H1 (cell line): Measurements from ENCODE around the gene SRRT. TPM values are rescaled to one million over a fixed set of nuclear protein-coding genes. Genes with fewer than 3 reads are reported as not detected.

ENCODE experiments used
- CTCF ChIA-PET: fragments of 300-600 bp; sonication (Branson Sonifier 250); formaldehyde crosslinking; loops from one replicate; lab custom pipeline; 2021; ENCODE audit not compliant: partially characterized antibody; lab: Charles Lee
- POLR2A ChIA-PET: fragments of 300-600 bp; sonication (Branson Sonifier 250); formaldehyde crosslinking; loops from one replicate; lab custom pipeline; 2021; ENCODE audit warnings: inconsistent platforms; ENCODE audit not compliant: partially characterized antibody; lab: Charles Lee
- DNase-seq, 2 experiments: peaks; one replicate each; pipeline versions ENCODE4 v3.0.0 to v3.0.0-alpha.2; 2010 to 2022; ENCODE audit warnings: low spot score in 2 of 2, low read depth in 1 of 2, mixed read lengths in 1 of 2
- FAIRE-seq: peaks from 2 replicates; lab custom pipeline; 2011; peaks lifted over from hg19 to GRCh38; lab: Jason Lieb, UNC
- H2AFZ ChIP-seq: 2 replicates; pipeline ENCODE4 v1.8.1; 2012; ENCODE audit warnings: low read length, inconsistent platforms
- H2AK5ac ChIP-seq: 2 replicates; pipeline ENCODE4 v1.6.1; 2013; ENCODE audit warnings: low read depth, low read length
- H2BK120ac ChIP-seq: replicated peaks from 2 replicates; pipeline ENCODE3; 2013; ENCODE audit warnings: low read depth, low read length, inconsistent platforms
- H2BK12ac ChIP-seq: 2 replicates; pipeline ENCODE4 v1.6.1; 2013; ENCODE audit warnings: low read depth, low read length
- H2BK15ac ChIP-seq: 2 replicates; pipeline ENCODE4 v1.6.1; 2013; ENCODE audit warnings: low read length
- H2BK20ac ChIP-seq: 2 replicates; pipeline ENCODE4 v1.6.1; 2013; ENCODE audit warnings: low read length
- H2BK5ac ChIP-seq: 2 replicates; pipeline ENCODE4 v1.6.1; 2013; ENCODE audit warnings: low read depth, low read length
- H3K14ac ChIP-seq: 2 replicates; pipeline ENCODE4 v1.6.1; 2013; ENCODE audit warnings: inconsistent platforms; ENCODE audit not compliant: insufficient read length
- H3K18ac ChIP-seq: 2 replicates; pipeline ENCODE4 v1.6.1; 2013; ENCODE audit warnings: low read length; ENCODE audit errors: extremely low read depth
- H3K23ac ChIP-seq: 2 replicates; pipeline ENCODE4 v1.6.1; 2013; ENCODE audit warnings: inconsistent platforms; ENCODE audit not compliant: insufficient read length
- H3K23me2 ChIP-seq: 2 replicates; pipeline ENCODE4 v1.6.1; 2013; ENCODE audit warnings: low read depth, low read length
- H3K27ac ChIP-seq: 2 replicates; pipeline ENCODE4 v1.6.1; 2011; ENCODE audit warnings: low read depth, low read length, inconsistent platforms
- H3K27me3 ChIP-seq, 4 experiments: replicated peaks in 1 of 4; 1 replicate in 1 of 4; 2 replicates in 3 of 4; pipeline versions ENCODE4 v1.6.1 to v1.8.1; 2011 to 2013; ENCODE audit warnings: low read length in 3 of 4, mild to moderate bottlenecking in 3 of 4, inconsistent platforms in 2 of 4, mixed read lengths in 2 of 4, moderate library complexity in 1 of 4; ENCODE audit not compliant: control insufficient read depth in 3 of 4, insufficient read depth in 3 of 4; ENCODE audit errors: extremely low read depth in 1 of 4
- H3K36me3 ChIP-seq, 4 experiments: 2 replicates each; pipeline versions ENCODE4 v1.6.1 to v1.8.1; 2011 to 2013; ENCODE audit warnings: mild to moderate bottlenecking in 4 of 4, low read length in 3 of 4, moderate library complexity in 2 of 4, control low read depth in 1 of 4, inconsistent platforms in 1 of 4; ENCODE audit not compliant: insufficient read depth in 4 of 4, control insufficient read depth in 2 of 4
- H3K4ac ChIP-seq: replicated peaks from 2 replicates; pipeline ENCODE3; 2013; ENCODE audit warnings: low read length, low read depth, mixed read lengths, inconsistent platforms; ENCODE audit not compliant: insufficient read length
- H3K4me1 ChIP-seq, 4 experiments: replicated peaks in 1 of 4; 1 replicate in 1 of 4; 2 replicates in 3 of 4; pipeline versions ENCODE4 v1.6.1 to v1.8.1; 2011 to 2013; ENCODE audit warnings: low read length in 3 of 4, inconsistent platforms in 2 of 4, mixed read lengths in 1 of 4; ENCODE audit not compliant: insufficient read depth in 4 of 4, control insufficient read depth in 3 of 4
- H3K4me2 ChIP-seq, 2 experiments: 2 replicates each; pipeline versions ENCODE4 v1.6.1 to v1.8.1; 2011 to 2013; ENCODE audit warnings: low read depth in 2 of 2, low read length in 2 of 2, control low read depth in 1 of 2, inconsistent platforms in 1 of 2, mild to moderate bottlenecking in 1 of 2; ENCODE audit not compliant: insufficient read depth in 1 of 2
- H3K4me3 ChIP-seq, 4 experiments: fragments of 200-600, 300-600 bp in 1 of 4; sonication (generic), shearing (Covaris generic), sonication (Bioruptor Twin) in 1 of 4; 2 replicates each; pipeline versions ENCODE4 v1.5.1 to v1.8.1; 2011 to 2016; ENCODE audit warnings: low read length in 4 of 4, low read depth in 3 of 4, control low read depth in 2 of 4, inconsistent platforms in 2 of 4, mild to moderate bottlenecking in 2 of 4, mixed read lengths in 1 of 4, moderate library complexity in 1 of 4; ENCODE audit not compliant: insufficient read depth in 2 of 4; ENCODE audit errors: extremely low read depth in 1 of 4
- H3K56ac ChIP-seq: replicated peaks from 2 replicates; pipeline ENCODE3; 2013; ENCODE audit warnings: low read depth, mild to moderate bottlenecking, mixed read lengths, low read length, inconsistent platforms; ENCODE audit not compliant: insufficient read length
- H3K79me1 ChIP-seq: 2 replicates; pipeline ENCODE4 v1.6.1; 2013; ENCODE audit warnings: low read depth, low read length, control low read depth
- H3K79me2 ChIP-seq, 2 experiments: 2 replicates each; pipeline versions ENCODE4 v1.6.1 to v1.8.1; 2012 to 2013; ENCODE audit warnings: low read length in 2 of 2, mild to moderate bottlenecking in 2 of 2, inconsistent platforms in 1 of 2; ENCODE audit not compliant: insufficient read depth in 2 of 2, control insufficient read depth in 1 of 2
- H3K9ac ChIP-seq, 4 experiments: replicated peaks in 1 of 4; 1 replicate in 1 of 4; 2 replicates in 3 of 4; pipeline versions ENCODE4 v1.6.1 to v1.8.1; 2011 to 2013; ENCODE audit warnings: low read depth in 3 of 4, low read length in 3 of 4, control low read depth in 2 of 4, mild to moderate bottlenecking in 2 of 4, moderate library complexity in 2 of 4, inconsistent platforms in 1 of 4; ENCODE audit errors: extremely low read depth in 1 of 4
- H3K9me3 ChIP-seq, 2 experiments: 2 replicates each; pipeline versions ENCODE4 v1.6.1 to v1.8.1; 2012 to 2013; ENCODE audit warnings: mild to moderate bottlenecking in 2 of 2, moderate library complexity in 2 of 2, control low read depth in 1 of 2, inconsistent platforms in 1 of 2, low read depth in 1 of 2, low read length in 1 of 2, mixed read lengths in 1 of 2; ENCODE audit not compliant: insufficient read depth in 2 of 2
- H4K20me1 ChIP-seq, 2 experiments: replicated peaks in 1 of 2; 2 replicates each; pipeline versions ENCODE3 to v1.8.1; 2011 to 2013; ENCODE audit warnings: inconsistent platforms in 2 of 2, low read length in 2 of 2, mild to moderate bottlenecking in 1 of 2; ENCODE audit not compliant: insufficient read depth in 2 of 2, control insufficient read depth in 1 of 2
- H4K5ac ChIP-seq: 2 replicates; pipeline ENCODE4 v1.6.1; 2013; ENCODE audit warnings: low read length, low read depth, mixed read lengths, inconsistent platforms; ENCODE audit not compliant: insufficient read length
- H4K8ac ChIP-seq: 2 replicates; pipeline ENCODE4 v1.8.0; 2013; ENCODE audit warnings: mild to moderate bottlenecking, moderate library complexity, low read length, inconsistent platforms; ENCODE audit not compliant: insufficient read depth; ENCODE audit errors: extremely low read depth
- H4K91ac ChIP-seq: replicated peaks from 2 replicates; pipeline ENCODE3; 2013; ENCODE audit warnings: low read length, mixed read lengths, inconsistent platforms; ENCODE audit not compliant: insufficient read length
- CBX8 ChIP-seq: fragments of 300-800, 300-1000 bp; sonication (generic); IDR thresholded peaks from 2 replicates; pipeline ENCODE4 v1.7.1; 2016; ENCODE audit warnings: low read depth, low read length, borderline replicate concordance
- CEBPB ChIP-seq: IDR thresholded peaks from 2 replicates; pipeline ENCODE4 v1.6.1; 2012; ENCODE audit warnings: low read depth, low read length
- POU5F1 ChIP-seq: IDR thresholded peaks from 2 replicates; pipeline ENCODE4 v1.6.1; 2011; ENCODE audit warnings: low read depth, mild to moderate bottlenecking, low read length, moderate library complexity
- RNF2 ChIP-seq: fragments of 200-900, 300-1000 bp; sonication (generic); IDR thresholded peaks from 2 replicates; pipeline ENCODE4 v1.7.1; 2016; ENCODE audit warnings: borderline replicate concordance, low read depth, mild to moderate bottlenecking, antibody characterized with exemption, low read length; ENCODE audit not compliant: poor library complexity, severe bottlenecking; ENCODE audit errors: missing control alignments
- SIN3A ChIP-seq, 2 experiments: IDR thresholded peaks in 1 of 2; conservative IDR thresholded peaks in 1 of 2; 2 replicates each; pipeline ENCODE4 v1.6.1; 2011 to 2012; ENCODE audit warnings: low read length in 2 of 2, improper control_type of control experiment in 1 of 2, low read depth in 1 of 2, mild to moderate bottlenecking in 1 of 2
- SRF ChIP-seq: IDR thresholded peaks from 2 replicates; pipeline ENCODE4 v1.6.1; 2011; ENCODE audit warnings: mild to moderate bottlenecking, low read depth, low read length, moderate library complexity
- TBP ChIP-seq: IDR thresholded peaks from 2 replicates; pipeline ENCODE4 v1.6.1; 2011; ENCODE audit warnings: low read depth, low read length, improper control_type of control experiment
- TCF12 ChIP-seq: IDR thresholded peaks from 2 replicates; pipeline ENCODE4 v1.6.1; 2011; ENCODE audit warnings: low read depth, mild to moderate bottlenecking, low read length
- USF2 ChIP-seq: IDR thresholded peaks from 2 replicates; pipeline ENCODE4 v1.6.1; 2011; ENCODE audit warnings: low read length, improper control_type of control experiment
- WGBS, 2 experiments: shearing (Covaris generic) in 1 of 2; methylation state at CpG; one replicate each; pipeline versions ENCODE4 v1.1.6 to v1.1.7; 2013 to 2015; ENCODE audit warnings: low lambda C conversion rate in 2 of 2, mixed read lengths in 2 of 2, inconsistent platforms in 1 of 2, low coverage in 1 of 2, missing lambda C conversion rate in 1 of 2; ENCODE audit not compliant: insufficient replicate concordance in 2 of 2, insufficient coverage in 1 of 2, insufficient read length in 1 of 2; ENCODE audit errors: extremely low coverage in 1 of 2, missing lambda C conversion rate in 1 of 2; 5-methylcytosine and 5-hydroxymethylcytosine counted together
- polyA plus RNA-seq, 7 experiments: library from polyadenylated mRNA; depleted of rRNA in 3 of 7; stranded (reverse) in 5 of 7; unstranded in 2 of 7; fragments of >200 nt in 5 of 7; fragments of 200-250 nt in 2 of 7; gene quantifications; 1 replicate in 5 of 7; 2 replicates in 1 of 7; 4 replicates in 1 of 7; pipeline versions ENCODE4 v1.2.1 to v1.2.3, GENCODE V29; 2011 to 2013; ENCODE audit warnings: missing spikeins in 2 of 7, mixed read lengths in 2 of 7
- total RNA-seq: library from RNA; stranded (reverse); fragmentation: NEBNext Ultra II Directional; extraction: Animal tissue kit (Norgen Biotek cat#: 25700); gene quantifications from 2 replicates; pipeline ENCODE4 v1.2.1, GENCODE V29; 2021

SRRT gene
- total and polyA plus RNA-seq, 2 of the 8 experiments (the other 6 are each of a cell fraction or from before 2014, with no cell fraction given): 66.7 to 237 TPM

- H2BK5ac ChIP-seq: no peak overlapping the region
- no peak overlapping the region for H3K14ac ChIP-seq
- no peak overlapping the region for H2BK120ac ChIP-seq
- FAIRE-seq (no peak), DNase-seq (no peak)
- H3K4ac ChIP-seq: no peak overlapping the region
- no peaks in the 10 kb centered on the region for H3K79me2 ChIP-seq
- H2BK20ac ChIP-seq: no peak overlapping the region
- 84% methylated on average over 8 of the region's 8 CpGs; no CpG with 5 or more reads in 1 of the 2 experiments for WGBS, 2 experiments
- H3K9me3 ChIP-seq: no peaks in the 10 kb centered on the region
- H4K8ac ChIP-seq: no peak overlapping the region
- H3K4me1 ChIP-seq: peaks cover 0 to 2% (median under 1%) of the 10 kb centered on the region in 4 experiments; a peak in 1 of 7 replicates
- no peaks in the 10 kb centered on the region for H4K20me1 ChIP-seq
- no peaks in the 10 kb centered on the region for H3K27me3 ChIP-seq
- H2AK5ac ChIP-seq: no peak overlapping the region
- no peak overlapping the region for H3K27ac ChIP-seq
- ChIA-PET POLR2A (no interaction called here), CTCF (interaction anchor here (0.6 to 1.6 kb wide), 2 partner anchors 13 to 43 kb away, joined by 4 read pairs; no protein-coding TSS in a partner anchor)
- no peak overlapping the region for H2BK12ac ChIP-seq
- H3K23ac ChIP-seq: no peak overlapping the region
- no peak overlapping the region for H3K4me3 ChIP-seq
- no peak overlapping the region for H3K56ac ChIP-seq
- no peak overlapping the region for H4K5ac ChIP-seq
- no peak overlapping the region for H3K4me2 ChIP-seq
- no peaks in the 10 kb centered on the region for H3K79me1 ChIP-seq
- no peak overlapping the region; the same call in 1 of the 2 replicates for H2BK15ac ChIP-seq
- no peaks in the 10 kb centered on the region; the same call in 1 of the 2 replicates for H3K23me2 ChIP-seq
- H3K18ac ChIP-seq: no peak overlapping the region
- H3K9ac ChIP-seq: no peak overlapping the region
- no peak overlapping the region for H4K91ac ChIP-seq
- H3K36me3 ChIP-seq: no peaks in the 10 kb centered on the region
- TF ChIP-seq CEBPB: no peak
- TF ChIP-seq SIN3A (conservative IDR thresholded peaks at IDR 0.05 in 1 of 2, IDR thresholded peaks at IDR 0.05 in 1 of 2; ENCODE audit: low read depth in 1 of 2, low read length in 2 of 2): no peak
- no peak for TF ChIP-seq TBP
- TF ChIP-seq POU5F1: no peak
- TF ChIP-seq RNF2: no peak
- TF ChIP-seq USF2: no peak
- no peak for TF ChIP-seq SRF
- no peak for TF ChIP-seq TCF12
- TF ChIP-seq CBX8: no peak
- no peak overlapping the region for H2AFZ ChIP-seq
These were observed 40.1 kb downstream of the SRRT start for GRCh38 chr7:100914879-100915447.
